Endothelial cell of umbilical vein (primary cell): ENCODE data around the gene GREB1. TPM values are rescaled to one million over a fixed set of nuclear protein-coding genes. Genes with fewer than 3 reads are reported as not detected.

Source experiments
- BruUV-seq: library from RNA; stranded (reverse); fragments of 400-500 nt; replicated peaks from 2 replicates; lab custom pipeline; 2021; lab: Mats Ljungman, UMichigan
- CTCF ChIA-PET: fragments of 300-600, 350-600 bp; sonication (Branson Sonifier 250); formaldehyde crosslinking; loops from one replicate; lab custom pipeline; 2021; ENCODE audit warnings: antibody characterized with exemption, inconsistent platforms; lab: Charles Lee
- POLR2A ChIA-PET: fragments of 300-600, 350-600 bp; sonication (Branson Sonifier 250); formaldehyde crosslinking; loops from one replicate; lab custom pipeline; 2021; ENCODE audit warnings: antibody characterized with exemption, inconsistent platforms; lab: Charles Lee
- DNase-seq: peaks from one replicate; pipeline ENCODE4 v3.0.0-alpha.2; 2011; ENCODE audit warnings: low read depth, low spot score
- FAIRE-seq: peaks from 2 replicates; lab custom pipeline; 2011; peaks lifted over from hg19 to GRCh38; lab: Jason Lieb, UNC
- H2AFZ ChIP-seq: 2 replicates; pipeline ENCODE4 v1.6.0; 2012; ENCODE audit warnings: low read depth, low read length, control low read depth, inconsistent platforms
- H3K27ac ChIP-seq: 2 replicates; pipeline ENCODE4 v1.5.1; 2011; ENCODE audit warnings: low read depth, mild to moderate bottlenecking, control low read depth, low read length, moderate library complexity; ENCODE audit not compliant: insufficient read depth
- H3K27me3 ChIP-seq, 2 experiments: 2 replicates each; pipeline versions ENCODE4 v1.6.0 to v1.6.1; 2011; ENCODE audit warnings: low read length in 2 of 2, mixed read lengths in 1 of 2; ENCODE audit not compliant: control insufficient read depth in 2 of 2, insufficient read depth in 2 of 2
- H3K36me3 ChIP-seq, 2 experiments: 2 replicates in 1 of 2; 3 replicates in 1 of 2; pipeline ENCODE4 v1.5.1; 2011; ENCODE audit warnings: low read length in 2 of 2, mild to moderate bottlenecking in 1 of 2, moderate library complexity in 1 of 2; ENCODE audit not compliant: control insufficient read depth in 2 of 2, insufficient read depth in 2 of 2; ENCODE audit errors: extremely low read depth in 1 of 2
- H3K4me1 ChIP-seq: 3 replicates; pipeline ENCODE4 v1.5.1; 2011; ENCODE audit warnings: mild to moderate bottlenecking, low read length; ENCODE audit not compliant: control insufficient read depth, insufficient read depth; ENCODE audit errors: extremely low read depth
- H3K4me2 ChIP-seq: 2 replicates; pipeline ENCODE4 v1.6.1; 2011; ENCODE audit warnings: low read length, control low read depth, mixed read lengths; ENCODE audit not compliant: insufficient read depth
- H3K4me3 ChIP-seq, 3 experiments: fragments of 200-600 bp in 1 of 3; sonication (generic), shearing (Covaris generic) in 1 of 3; replicated peaks in 1 of 3; 2 replicates each; pipeline ENCODE4 v1.5.1; 2011 to 2016; ENCODE audit warnings: control low read depth in 3 of 3, low read length in 3 of 3, mild to moderate bottlenecking in 2 of 3, inconsistent platforms in 1 of 3, low read depth in 1 of 3, moderate library complexity in 1 of 3; ENCODE audit not compliant: insufficient read depth in 1 of 3
- H3K79me2 ChIP-seq: 2 replicates; pipeline ENCODE4 v1.6.0; 2012; ENCODE audit warnings: low read length, inconsistent platforms; ENCODE audit not compliant: control insufficient read depth, insufficient read depth
- H3K9ac ChIP-seq: replicated peaks from 2 replicates; pipeline ENCODE3; 2011; ENCODE audit warnings: low read length, control low read depth; ENCODE audit not compliant: insufficient read depth; ENCODE audit errors: extremely low read depth
- H3K9me1 ChIP-seq: replicated peaks from 3 replicates; pipeline ENCODE4 v1.6.0; 2011; ENCODE audit warnings: mild to moderate bottlenecking, low read length; ENCODE audit not compliant: control insufficient read depth, insufficient read depth; ENCODE audit errors: extremely low read depth
- H3K9me3 ChIP-seq: replicated peaks from 2 replicates; pipeline ENCODE4 v1.5.1; 2012; ENCODE audit warnings: low read length, inconsistent platforms; ENCODE audit not compliant: control insufficient read depth, insufficient read depth
- H4K20me1 ChIP-seq: replicated peaks from 2 replicates; pipeline ENCODE3; 2011; ENCODE audit warnings: mild to moderate bottlenecking, low read length; ENCODE audit not compliant: control insufficient read depth, insufficient read depth; ENCODE audit errors: extremely low read depth
- EZH2 ChIP-seq: IDR thresholded peaks from 2 replicates; pipeline ENCODE4 v1.6.1; 2012; ENCODE audit warnings: borderline replicate concordance, low read depth, mild to moderate bottlenecking, moderate library complexity, low read length, inconsistent platforms; ENCODE audit not compliant: severe bottlenecking
- FOS ChIP-seq: IDR thresholded peaks from 2 replicates; pipeline ENCODE4 v1.6.1; 2011; ENCODE audit warnings: mild to moderate bottlenecking, low read length, moderate library complexity, borderline replicate concordance; ENCODE audit not compliant: insufficient read depth
- GATA2 ChIP-seq: IDR thresholded peaks from 2 replicates; pipeline ENCODE4 v1.7.0; 2011; ENCODE audit warnings: low read depth, mild to moderate bottlenecking, moderate library complexity, mixed read lengths, low read length; ENCODE audit not compliant: insufficient read length, insufficient read depth
- JUN ChIP-seq: IDR thresholded peaks from 2 replicates; pipeline ENCODE4 v1.6.1; 2011; ENCODE audit warnings: borderline replicate concordance, low read depth; ENCODE audit not compliant: insufficient read length, insufficient read depth
- MYC ChIP-seq: IDR thresholded peaks from one replicate; pipeline ENCODE4 v1.6.1; 2011; ENCODE audit warnings: mild to moderate bottlenecking, low read depth, low read length
- POLR2A ChIP-seq: IDR thresholded peaks from 2 replicates; pipeline ENCODE4 v1.6.1; 2012; ENCODE audit warnings: low read depth, mild to moderate bottlenecking, control low read depth, low read length
- POLR2AphosphoS5 ChIP-seq: IDR thresholded peaks from 2 replicates; pipeline ENCODE4 v1.6.1; 2012; ENCODE audit warnings: low read depth, mild to moderate bottlenecking, control low read depth, low read length, moderate library complexity; ENCODE audit not compliant: insufficient read depth
- dilution Hi-C: fragments of 300-500 bp; cut with MboI; formaldehyde crosslinking; loops from one replicate; pipeline ENCODE4 v1.15.0; 2019; ENCODE audit warnings: low sequenced_read_pairs; ENCODE audit not compliant: extremely low pct_ligation_motif_present
- intact Hi-C: fragments of 100-400 bp; cut with micrococcal nuclease; formaldehyde crosslinking; loops from one replicate; pipeline ENCODE4 v1.10.0; 2022
- polyA plus RNA-seq, 4 experiments: library from polyadenylated mRNA; depleted of rRNA in 3 of 4; stranded (reverse) in 3 of 4; unstranded in 1 of 4; fragments of >200 nt; gene quantifications; 2 replicates each; pipeline versions ENCODE4 v1.2.1 to v1.2.3, GENCODE V29; 2011 to 2012; ENCODE audit warnings: missing spikeins in 1 of 4
- total RNA-seq: library from RNA; stranded (reverse); gene quantifications from 2 replicates; pipeline ENCODE4 v1.2.3, GENCODE V29; 2021
- TF ChIP-seq, protein P1 (sequence below), 2 donors: IDR thresholded peaks; 1 replicate in 1 of 2; 2 replicates in 1 of 2; pipeline ENCODE4 v1.5.1; 2011; ENCODE audit warnings: low read length in 2 of 2, mild to moderate bottlenecking in 2 of 2, moderate library complexity in 2 of 2, control low read depth in 1 of 2, inconsistent platforms in 1 of 2, low read depth in 1 of 2; ENCODE audit not compliant: insufficient read depth in 1 of 2; ENCODE audit errors: extremely low read depth in 1 of 2
- TF ChIP-seq, protein P2 (sequence below): IDR thresholded peaks from 2 replicates; pipeline ENCODE4 v1.6.1; 2011; ENCODE audit not compliant: insufficient read depth, insufficient read length

The GREB1 gene
- total and polyA plus RNA-seq, 2 donors (not counting 3 experiments of a cell fraction or from before 2014, with no cell fraction given) = 0.17 to 0.58 TPM

DNA sequence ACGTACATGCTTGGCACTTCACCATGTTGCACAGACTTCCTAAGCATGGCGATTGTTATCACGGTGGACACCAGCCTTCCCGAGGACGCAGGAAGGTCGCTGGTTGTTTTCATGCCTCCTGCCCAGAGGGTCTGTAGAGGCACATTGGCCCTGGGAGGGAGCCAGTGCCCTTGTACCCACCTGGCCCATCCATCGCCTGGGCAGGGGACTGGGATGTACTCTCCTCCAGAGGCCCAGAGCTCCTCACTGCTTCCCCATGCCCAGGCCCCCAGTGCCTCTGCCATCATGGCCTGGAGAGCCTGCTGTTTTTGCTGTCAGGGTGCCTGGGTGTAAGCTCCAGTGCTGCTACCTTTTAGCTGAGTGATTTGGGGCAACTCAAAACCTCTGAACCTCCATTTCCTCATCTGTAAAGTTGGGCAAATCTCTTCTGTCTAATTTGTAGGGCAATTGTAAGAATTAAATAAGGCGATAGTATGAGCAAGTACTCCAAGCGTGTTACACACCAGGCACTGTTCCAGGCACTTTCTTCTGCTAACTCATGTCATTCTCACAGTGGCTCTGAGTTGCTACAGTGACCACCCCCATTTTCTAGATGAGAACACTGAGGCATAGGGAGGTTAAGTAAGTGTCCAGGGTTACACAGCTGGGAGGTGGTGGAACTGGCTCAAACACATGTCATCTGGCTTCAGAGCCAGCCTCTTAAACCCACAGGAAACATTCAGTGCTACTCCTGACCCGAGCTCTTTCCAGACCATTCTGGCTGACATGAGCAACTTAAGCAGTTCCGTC lies 45.3 kb downstream of the GREB1 start:
- Histone ChIP-seq H3K9ac (no peak overlapping the region), H3K4me1 (no peaks in the 10 kb centered on the region), H3K4me2 (no peak overlapping the region), H3K4me3 (no peak overlapping the region), H3K36me3 (no peaks in the 10 kb centered on the region), H3K9me1 (no peaks in the 10 kb centered on the region), H3K27ac (no peak overlapping the region), H3K9me3 (no peaks in the 10 kb centered on the region), H3K79me2 (no peaks in the 10 kb centered on the region), H3K27me3 (no peaks in the 10 kb centered on the region), H2AFZ (no peak overlapping the region), H4K20me1 (no peaks in the 10 kb centered on the region)
- dilution Hi-C loops = no loop called here
- CTCF ChIA-PET = interaction anchor here (0.6 to 9.0 kb wide), 3 partner anchors 9 to 448 kb away, joined by 3 to 239 read pairs (median 3); a partner anchor contains a TSS
- TF ChIP-seq, protein P1, sequence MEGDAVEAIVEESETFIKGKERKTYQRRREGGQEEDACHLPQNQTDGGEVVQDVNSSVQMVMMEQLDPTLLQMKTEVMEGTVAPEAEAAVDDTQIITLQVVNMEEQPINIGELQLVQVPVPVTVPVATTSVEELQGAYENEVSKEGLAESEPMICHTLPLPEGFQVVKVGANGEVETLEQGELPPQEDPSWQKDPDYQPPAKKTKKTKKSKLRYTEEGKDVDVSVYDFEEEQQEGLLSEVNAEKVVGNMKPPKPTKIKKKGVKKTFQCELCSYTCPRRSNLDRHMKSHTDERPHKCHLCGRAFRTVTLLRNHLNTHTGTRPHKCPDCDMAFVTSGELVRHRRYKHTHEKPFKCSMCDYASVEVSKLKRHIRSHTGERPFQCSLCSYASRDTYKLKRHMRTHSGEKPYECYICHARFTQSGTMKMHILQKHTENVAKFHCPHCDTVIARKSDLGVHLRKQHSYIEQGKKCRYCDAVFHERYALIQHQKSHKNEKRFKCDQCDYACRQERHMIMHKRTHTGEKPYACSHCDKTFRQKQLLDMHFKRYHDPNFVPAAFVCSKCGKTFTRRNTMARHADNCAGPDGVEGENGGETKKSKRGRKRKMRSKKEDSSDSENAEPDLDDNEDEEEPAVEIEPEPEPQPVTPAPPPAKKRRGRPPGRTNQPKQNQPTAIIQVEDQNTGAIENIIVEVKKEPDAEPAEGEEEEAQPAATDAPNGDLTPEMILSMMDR (IDR thresholded peaks at IDR 0.05; ENCODE audit: extremely low read depth in 1 of 2, insufficient read depth in 1 of 2, low read depth in 1 of 2, low read length in 2 of 2) = no peak
- no TSS peak for BruUV-seq
- DNase-seq (no peak), FAIRE-seq (no peak)
- POLR2A ChIA-PET = no interaction called here
- intact Hi-C loops = no loop called here

DNA sequence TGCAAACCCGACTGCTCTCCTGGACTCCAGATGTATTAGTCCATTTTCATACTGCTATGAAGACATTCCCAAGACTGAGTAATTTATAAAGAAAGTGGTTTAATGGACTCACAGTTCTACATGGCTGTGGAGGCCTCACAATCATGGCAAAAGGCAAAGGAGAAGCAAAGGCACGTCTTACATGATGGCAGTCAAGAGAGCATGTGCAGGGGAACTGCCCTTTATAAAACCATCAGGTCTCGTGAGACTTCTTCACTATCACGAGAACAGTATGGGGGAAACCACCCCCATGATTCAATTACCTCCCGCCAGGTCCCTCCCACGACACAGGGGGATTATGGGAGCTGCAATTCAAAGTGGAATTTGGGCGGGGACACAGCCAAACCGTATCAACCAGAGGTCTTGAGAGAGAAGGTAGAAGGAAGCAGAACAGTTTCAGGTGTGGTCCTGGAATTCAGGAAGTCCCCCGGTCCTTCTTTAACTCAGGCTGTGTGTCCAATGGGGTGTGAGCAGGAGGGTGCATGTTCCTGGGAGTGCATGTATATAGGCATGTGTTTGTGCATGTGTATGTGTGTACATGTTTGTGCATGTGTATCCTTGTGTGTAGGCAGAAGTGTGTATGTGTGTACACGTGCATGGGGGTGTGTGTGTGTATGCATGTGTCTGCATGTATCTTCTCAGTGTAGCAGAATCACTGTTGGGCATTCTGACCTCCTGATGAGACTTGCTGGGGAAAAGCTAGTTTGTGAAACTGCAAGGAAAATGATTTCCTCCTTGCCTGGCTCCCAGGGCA lies 46.2 kb downstream of the GREB1 start:
- Histone ChIP-seq H3K9ac (no peak overlapping the region), H3K36me3 (no peaks in the 10 kb centered on the region), H3K4me3 (no peak overlapping the region), H2AFZ (no peak overlapping the region), H3K27ac (no peak overlapping the region), H3K9me3 (no peaks in the 10 kb centered on the region), H3K4me1 (no peaks in the 10 kb centered on the region), H4K20me1 (no peaks in the 10 kb centered on the region), H3K4me2 (no peak overlapping the region), H3K79me2 (no peaks in the 10 kb centered on the region), H3K9me1 (no peaks in the 10 kb centered on the region), H3K27me3 (no peaks in the 10 kb centered on the region)
- CTCF ChIA-PET = interaction anchor here (1.0 to 9.0 kb wide), 4 partner anchors 12 to 748 kb away, joined by 3 to 239 read pairs (median 8); a partner anchor contains a TSS
- POLR2A ChIA-PET = no interaction called here
- DNase-seq (no peak), FAIRE-seq (no peak)
- BruUV-seq = no TSS peak
- TF ChIP-seq GATA2 = no peak
- TF ChIP-seq, protein P1 (IDR thresholded peaks at IDR 0.05; ENCODE audit: extremely low read depth in 1 of 2, insufficient read depth in 1 of 2, low read depth in 1 of 2, low read length in 2 of 2) = no peak
- TF ChIP-seq, protein P2, sequence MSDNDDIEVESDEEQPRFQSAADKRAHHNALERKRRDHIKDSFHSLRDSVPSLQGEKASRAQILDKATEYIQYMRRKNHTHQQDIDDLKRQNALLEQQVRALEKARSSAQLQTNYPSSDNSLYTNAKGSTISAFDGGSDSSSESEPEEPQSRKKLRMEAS = no peak
- no peak for TF ChIP-seq POLR2A
- TF ChIP-seq JUN = no peak
- TF ChIP-seq EZH2 = no peak
- TF ChIP-seq MYC = no peak
- no peak for TF ChIP-seq FOS
- TF ChIP-seq POLR2AphosphoS5 = no peak
- intact Hi-C loops (loop anchor here (5.0 kb wide), 2 partner anchors 197 to 348 kb away; no protein-coding TSS in a partner anchor), dilution Hi-C loops (no loop called here)
